Esophagus squamous epithelium (tissue), 5 donors: ENCODE measurements around the gene OR52B6. TPM values are rescaled to one million over a fixed set of nuclear protein-coding genes. Genes with fewer than 3 reads are reported as not detected.
"Not testable (repeated sequence)": the region's sequence is repeated elsewhere in the genome, so short reads cannot be mapped to it uniquely, and the experiment has no call there.

Experiments
- DNase-seq: peaks from one replicate; lab custom pipeline; 2025; lab: John Stamatoyannopoulos, UW
- H3K27ac ChIP-seq, 4 donors: fragments of 200-600 bp; sonication (generic); one replicate each; pipeline ENCODE4 v1.5.1; 2016 to 2019; ENCODE audit warnings: mild to moderate bottlenecking in 1 of 4
- H3K27me3 ChIP-seq, 4 donors: fragments of 200-600 bp; sonication (generic); 1 replicate in 3 of 4; 2 replicates in 1 of 4; pipeline versions ENCODE4 v1.5.1 to v1.6.0; 2017 to 2021; ENCODE audit warnings: antibody characterized with exemption in 1 of 4
- H3K36me3 ChIP-seq, 3 donors: fragments of 200-600 bp; sonication (generic); one replicate each; pipeline ENCODE4 v1.5.1; 2016 to 2019
- H3K4me1 ChIP-seq, 3 donors: fragments of 200-600 bp; sonication (generic); one replicate each; pipeline ENCODE4 v1.5.1; 2017 to 2019
- H3K4me3 ChIP-seq, 4 donors: fragments of 200-600 bp; sonication (generic); 1 replicate in 3 of 4; 2 replicates in 1 of 4; pipeline ENCODE4 v1.5.1; 2016 to 2019; ENCODE audit warnings: mild to moderate bottlenecking in 2 of 4, moderate library complexity in 1 of 4
- H3K9me3 ChIP-seq, 3 donors: fragments of 200-600 bp; sonication (generic); one replicate each; pipeline ENCODE4 v1.5.1; 2016 to 2019
- CTCF ChIP-seq, 6 experiments: fragments of 450-650 bp in 4 of 6; fragments of 200-600 bp in 2 of 6; sonication (generic) in 2 of 6; IDR thresholded peaks; one replicate each; pipeline ENCODE4 v1.5.1; 2016 to 2019; ENCODE audit warnings: antibody characterized with exemption in 6 of 6, mild to moderate bottlenecking in 4 of 6, moderate library complexity in 4 of 6
- POLR2A ChIP-seq, 4 donors: fragments of 450-650 bp; IDR thresholded peaks; one replicate each; pipeline ENCODE4 v1.6.1; 2017; ENCODE audit warnings: antibody characterized with exemption in 4 of 4, mild to moderate bottlenecking in 4 of 4, moderate library complexity in 3 of 4
- WGBS, 2 donors: methylation state at CpG; one replicate each; pipeline ENCODE4 v1.1.5; 2018; 5-methylcytosine and 5-hydroxymethylcytosine counted together
- intact Hi-C: fragments of 100-400 bp; cut with DNase I; formaldehyde crosslinking; loops from one replicate; pipeline ENCODE4 v1.15.0; 2022
- total RNA-seq, 4 donors: library from RNA; depleted of rRNA; stranded (reverse); fragments of >200 nt; gene quantifications; one replicate each; pipeline ENCODE4 v1.1.0, GENCODE V29; 2016
- donor health status: DM: yes; HTN: yes; CAD: no.

The OR52B6 gene
- total RNA-seq, 4 donors from 2014 or later, result not detected

- no peak overlapping the region for H3K4me3 ChIP-seq
- intact Hi-C loops, result no loop called here
- peaks cover 0 to 25% (median 8%) of the 10 kb centered on the region in 3 donors for H3K4me1 ChIP-seq
- TF ChIP-seq CTCF (IDR thresholded peaks at IDR 0.05) (no peak), POLR2A (IDR thresholded peaks at IDR 0.05) (no peak)
- no peaks in the 10 kb centered on the region for H3K36me3 ChIP-seq
- DNase-seq, result no peak
- no peaks in the 10 kb centered on the region for H3K27me3 ChIP-seq
- no peak overlapping the region for H3K27ac ChIP-seq
- H3K9me3 ChIP-seq, result no peaks in the 10 kb centered on the region
- 27 to 56% methylated on average over 1 of the region's 1 CpG for WGBS, 2 donors
These were observed 12.5 kb downstream of the OR52B6 start for GRCh38 chr11:5593146-5593545.

GRCh38 chr11:5596607-5597201 lies 16.0 kb downstream of the OR52B6 start, which contains the start of gene TRIM6:
Gene TRIM6 (plus strand): TSS chr11:5596637. CDS start chr11:5596898, 261 bp downstream.
- H3K4me1 ChIP-seq, result peaks cover 4 to 44% (median 22%) of the 10 kb centered on the region in 3 donors
- TF ChIP-seq POLR2A (IDR thresholded peaks at IDR 0.05) (no peak), CTCF (IDR thresholded peaks at IDR 0.05) (no peak)
- peak within 1 kb of the TSS; percentile 57 to 82 (median 76) for H3K27ac ChIP-seq
- no peaks in the 10 kb centered on the region for H3K36me3 ChIP-seq
- DNase-seq, result no peak
- no peaks in the 10 kb centered on the region for H3K27me3 ChIP-seq
- peak within 1 kb of the TSS; percentile 41 to 76 (median 56) for H3K4me3 ChIP-seq
- WGBS, 2 donors, result 10 to 24% methylated on average over 5 to 10 of the region's 20 CpGs
- intact Hi-C loops, result no loop called here
- H3K9me3 ChIP-seq, result no peaks in the 10 kb centered on the region

GRCh38 chr11:5597953-5598352 lies 17.3 kb downstream of the OR52B6 start:
- DNase-seq, result no peak
- Histone ChIP-seq H3K4me3 (peak overlapping the region in 1 of 4 donors; percentile 76), H3K9me3 (no peaks in the 10 kb centered on the region), H3K4me1 (peaks cover 4 to 44% (median 22%) of the 10 kb centered on the region in 3 donors), H3K27ac (no peak overlapping the region), H3K27me3 (no peaks in the 10 kb centered on the region), H3K36me3 (no peaks in the 10 kb centered on the region)
- WGBS, 2 donors, result 53 to 64% methylated on average over 3 of the region's 3 CpGs
- no peak for TF ChIP-seq CTCF (IDR thresholded peaks at IDR 0.05)
- no peak for TF ChIP-seq POLR2A (IDR thresholded peaks at IDR 0.05)
- intact Hi-C loops, result no loop called here

- Histone ChIP-seq H3K27me3 (no peaks in the 10 kb centered on the region), H3K36me3 (peaks cover 0 to 7% (median 0%) of the 10 kb centered on the region in 3 donors), H3K4me3 (no peak overlapping the region), H3K9me3 (no peaks in the 10 kb centered on the region), H3K27ac (peak overlapping the region in 3 of 4 donors; percentile 59 to 67 (median 64)), H3K4me1 (peaks cover 4 to 43% (median 22%) of the 10 kb centered on the region in 3 donors)
- no peak for DNase-seq
- WGBS, 2 donors, result 28 to 33% methylated on average over 9 of the region's 9 CpGs
- intact Hi-C loops, result loop anchor here (5.0 kb wide), 1 partner anchor 82 kb away; no protein-coding TSS in a partner anchor
- TF ChIP-seq CTCF (IDR thresholded peaks at IDR 0.05) (peak in 5 of 6 experiments; percentile 46 to 82 (median 66)), POLR2A (IDR thresholded peaks at IDR 0.05) (no peak)
These were observed 19.7 kb downstream of the OR52B6 start for GRCh38 chr11:5600374-5600851.

- WGBS, 2 donors, result 77 to 90% methylated on average over 4 of the region's 4 CpGs
These were observed 22.1 kb downstream of the OR52B6 start for GRCh38 chr11:5602791-5603190.

More at GRCh38 chr11:5602791-5603190, 22.1 kb downstream of the OR52B6 start:
- not testable (repeated sequence) for H3K36me3 ChIP-seq, H3K27ac ChIP-seq, DNase-seq, H3K4me3 ChIP-seq, H3K27me3 ChIP-seq, H3K9me3 ChIP-seq
- peaks cover 4 to 31% (median 18%) of the 10 kb centered on the region in 3 donors for H3K4me1 ChIP-seq
- intact Hi-C loops, result loop anchor here (5.0 kb wide), 1 partner anchor 80 kb away; no protein-coding TSS in a partner anchor
